GM12878 (cell line): ENCODE measurements around the gene ANXA3. TPM values are rescaled to one million over a fixed set of nuclear protein-coding genes. Genes with fewer than 3 reads are reported as not detected.

Experiments
- ATAC-seq: fragments of 200-7000 bp; cut with Tn5 transposase; 3 replicates; pipeline ENCODE4 v1.9.1; 2020; ENCODE audit warnings: mild to moderate bottlenecking, moderate library complexity
- BruUV-seq: library from RNA; stranded (reverse); fragments of 400-500 nt; replicated peaks from 2 replicates; lab custom pipeline; 2021; lab: Mats Ljungman, UMichigan
- CTCF ChIA-PET: fragments of 300-600 bp; sonication (Branson Sonifier 250); formaldehyde crosslinking; extraction: SDS; loops from one replicate; lab custom pipeline; 2021; ENCODE audit warnings: inconsistent platforms; lab: Yijun Ruan, JAX
- POLR2A ChIA-PET: fragments of 350-600 bp; formaldehyde crosslinking; extraction: SDS; loops from one replicate; lab custom pipeline; 2021; ENCODE audit warnings: inconsistent platforms; lab: Charles Lee
- RAD21 ChIA-PET: fragments of 300-600 bp; sonication (Branson Sonifier 250); formaldehyde crosslinking; loops from one replicate; lab custom pipeline; 2023; ENCODE audit warnings: antibody characterized with exemption; ENCODE audit not compliant: unreplicated experiment; lab: Charles Lee
- SMC1A ChIA-PET: fragments of 300-600 bp; sonication (Branson Sonifier 250); formaldehyde crosslinking; loops from one replicate; lab custom pipeline; 2023; ENCODE audit not compliant: unreplicated experiment, uncharacterized antibody; lab: Charles Lee
- DNase-seq: peaks from one replicate; pipeline ENCODE4 v3.0.0-alpha.2; 2011; ENCODE audit warnings: low read depth, low spot score
- FAIRE-seq: peaks from 3 replicates; lab custom pipeline; 2011; peaks lifted over from hg19 to GRCh38; lab: Jason Lieb, UNC
- H2AFZ ChIP-seq: 2 replicates; pipeline ENCODE4 v1.6.0; 2011; ENCODE audit warnings: low read depth, low read length, control low read depth; ENCODE audit not compliant: control insufficient read depth
- H3K27ac ChIP-seq: 2 replicates; pipeline ENCODE4 v1.5.1; 2011; ENCODE audit warnings: control low read depth; ENCODE audit not compliant: control insufficient read depth, insufficient read depth
- H3K27me3 ChIP-seq, 2 experiments: replicated peaks in 1 of 2; 2 replicates each; pipeline versions ENCODE4 v1.6.0 to v1.6.1; 2011; ENCODE audit warnings: low read length in 1 of 2; ENCODE audit not compliant: control insufficient read depth in 2 of 2, insufficient read depth in 2 of 2
- H3K36me3 ChIP-seq, 2 experiments: 2 replicates each; pipeline ENCODE4 v1.5.1; 2011; ENCODE audit warnings: low read length in 1 of 2; ENCODE audit not compliant: control insufficient read depth in 2 of 2, insufficient read depth in 2 of 2
- H3K4me1 ChIP-seq: 2 replicates; pipeline ENCODE4 v1.6.1; 2011; ENCODE audit warnings: mild to moderate bottlenecking, low read length, moderate library complexity, mixed read lengths; ENCODE audit not compliant: control insufficient read depth, insufficient read depth
- H3K4me2 ChIP-seq: 2 replicates; pipeline ENCODE4 v1.6.0; 2011; ENCODE audit warnings: control low read depth; ENCODE audit not compliant: control insufficient read depth, insufficient read depth
- H3K4me3 ChIP-seq: fragments of 200-600 bp; sonication (generic); 2 replicates; pipeline ENCODE4 v1.5.1; 2016
- H3K79me2 ChIP-seq: 2 replicates; pipeline ENCODE4 v1.6.0; 2011; ENCODE audit warnings: low read length; ENCODE audit not compliant: control insufficient read depth, insufficient read depth
- H3K9ac ChIP-seq: 2 replicates; pipeline ENCODE4 v1.8.0; 2011; ENCODE audit warnings: low read length, control low read depth, mixed read lengths; ENCODE audit not compliant: control insufficient read depth, insufficient read depth
- H3K9me3 ChIP-seq: replicated peaks from 3 replicates; pipeline ENCODE4 v1.5.1; 2011; ENCODE audit warnings: mild to moderate bottlenecking, low read length; ENCODE audit not compliant: control insufficient read depth, insufficient read depth
- H4K20me1 ChIP-seq: 2 replicates; pipeline ENCODE4 v1.6.0; 2011; ENCODE audit not compliant: control insufficient read depth, insufficient read depth
- CBX3 ChIP-seq: fragments of 200-600 bp; sonication (generic); IDR thresholded peaks from 2 replicates; pipeline ENCODE4 v1.6.1; 2016; ENCODE audit warnings: low read depth, borderline replicate concordance
- LARP7 ChIP-seq: fragments of 450-650 bp; IDR thresholded peaks from 2 replicates; pipeline ENCODE4 v1.6.1; 2017; ENCODE audit warnings: mild to moderate bottlenecking
- NFIC ChIP-seq: IDR thresholded peaks from 2 replicates; pipeline ENCODE4 v1.6.1; 2012; ENCODE audit warnings: low read depth, mild to moderate bottlenecking, inconsistent platforms, low read length, moderate library complexity
- SIX5 ChIP-seq: IDR thresholded peaks from 2 replicates; pipeline ENCODE4 v1.6.1; 2011; ENCODE audit warnings: mild to moderate bottlenecking, low read depth, low read length, moderate library complexity; ENCODE audit not compliant: severe bottlenecking
- SPI1 ChIP-seq: IDR thresholded peaks from 2 replicates; pipeline ENCODE4 v1.6.1; 2011; ENCODE audit warnings: low read depth, mild to moderate bottlenecking, low read length, moderate library complexity, borderline replicate concordance; ENCODE audit not compliant: insufficient read depth
- TCF7 ChIP-seq: IDR thresholded peaks from 2 replicates; pipeline ENCODE4 v1.6.1; 2014; ENCODE audit warnings: antibody characterized with exemption, borderline replicate concordance
- ZBED1 ChIP-seq: IDR thresholded peaks from 2 replicates; pipeline ENCODE4 v1.6.1; 2016; ENCODE audit warnings: borderline replicate concordance
- ZNF24 ChIP-seq: fragments of 450-650 bp; IDR thresholded peaks from 2 replicates; pipeline ENCODE4 v1.6.1; 2017; ENCODE audit warnings: antibody characterized with exemption, mild to moderate bottlenecking
- ZSCAN29 ChIP-seq: fragments of 450-650 bp; IDR thresholded peaks from 2 replicates; pipeline ENCODE4 v1.6.1; 2017; ENCODE audit warnings: mild to moderate bottlenecking, moderate library complexity
- WGBS: methylation state at CpG from one replicate; pipeline ENCODE4 v1.1.6; 2016; ENCODE audit warnings: low lambda C conversion rate; ENCODE audit not compliant: insufficient replicate concordance, insufficient coverage; ENCODE audit errors: missing lambda C conversion rate; 5-methylcytosine and 5-hydroxymethylcytosine counted together
- in situ Hi-C: fragments of 300-500 bp; cut with MboI; formaldehyde crosslinking; loops from 9 replicates; pipeline ENCODE4 v1.14.3; 2018; ENCODE audit warnings: mixed read lengths
- intact Hi-C: fragments of 100-400 bp; cut with micrococcal nuclease; formaldehyde crosslinking; loops from one replicate; pipeline ENCODE4 v1.14.2; 2022; ENCODE audit not compliant: unreplicated experiment
- polyA plus RNA-seq, 11 experiments: library from polyadenylated mRNA; depleted of rRNA in 4 of 11; unstranded in 6 of 11; stranded (reverse) in 5 of 11; fragments of >200 nt; fragmentation: Nextera tagmentation in 4 of 11; fragmentation: Illumina TruSeq in 1 of 11; extraction: Ambion mirVana in 4 of 11; extraction: Trizol in 1 of 11; gene quantifications; 1 replicate in 1 of 11; 2 replicates in 10 of 11; pipeline versions ENCODE4 v1.2.1 to v1.2.3, GENCODE V29; 2011 to 2016; ENCODE audit warnings: inconsistent platforms in 2 of 11, missing spikeins in 2 of 11, low read depth in 1 of 11
- total RNA-seq, 4 experiments: library from RNA; depleted of rRNA in 3 of 4; stranded (reverse); fragments of >200 nt in 3 of 4; fragmentation: Illumina TruSeq in 1 of 4; extraction: Trizol in 1 of 4; gene quantifications; 2 replicates each; pipeline versions ENCODE4 v1.2.1 to v1.2.3, GENCODE V29; 2013 to 2021
- TF ChIP-seq, protein P1 (sequence below): fragments of 450-650 bp; IDR thresholded peaks from 2 replicates; pipeline ENCODE4 v1.6.1; 2017; ENCODE audit warnings: mild to moderate bottlenecking, moderate library complexity

Gene ANXA3
- total and polyA plus RNA-seq, 10 of the 15 experiments (the other 5 are each of a cell fraction or from before 2014, with no cell fraction given), result 0.28 to 14.7 (median 0.91) TPM

GRCh38 chr4:78602334-78602733 lies 50.8 kb downstream of the ANXA3 start (continued):
- TF ChIP-seq, protein P1, sequence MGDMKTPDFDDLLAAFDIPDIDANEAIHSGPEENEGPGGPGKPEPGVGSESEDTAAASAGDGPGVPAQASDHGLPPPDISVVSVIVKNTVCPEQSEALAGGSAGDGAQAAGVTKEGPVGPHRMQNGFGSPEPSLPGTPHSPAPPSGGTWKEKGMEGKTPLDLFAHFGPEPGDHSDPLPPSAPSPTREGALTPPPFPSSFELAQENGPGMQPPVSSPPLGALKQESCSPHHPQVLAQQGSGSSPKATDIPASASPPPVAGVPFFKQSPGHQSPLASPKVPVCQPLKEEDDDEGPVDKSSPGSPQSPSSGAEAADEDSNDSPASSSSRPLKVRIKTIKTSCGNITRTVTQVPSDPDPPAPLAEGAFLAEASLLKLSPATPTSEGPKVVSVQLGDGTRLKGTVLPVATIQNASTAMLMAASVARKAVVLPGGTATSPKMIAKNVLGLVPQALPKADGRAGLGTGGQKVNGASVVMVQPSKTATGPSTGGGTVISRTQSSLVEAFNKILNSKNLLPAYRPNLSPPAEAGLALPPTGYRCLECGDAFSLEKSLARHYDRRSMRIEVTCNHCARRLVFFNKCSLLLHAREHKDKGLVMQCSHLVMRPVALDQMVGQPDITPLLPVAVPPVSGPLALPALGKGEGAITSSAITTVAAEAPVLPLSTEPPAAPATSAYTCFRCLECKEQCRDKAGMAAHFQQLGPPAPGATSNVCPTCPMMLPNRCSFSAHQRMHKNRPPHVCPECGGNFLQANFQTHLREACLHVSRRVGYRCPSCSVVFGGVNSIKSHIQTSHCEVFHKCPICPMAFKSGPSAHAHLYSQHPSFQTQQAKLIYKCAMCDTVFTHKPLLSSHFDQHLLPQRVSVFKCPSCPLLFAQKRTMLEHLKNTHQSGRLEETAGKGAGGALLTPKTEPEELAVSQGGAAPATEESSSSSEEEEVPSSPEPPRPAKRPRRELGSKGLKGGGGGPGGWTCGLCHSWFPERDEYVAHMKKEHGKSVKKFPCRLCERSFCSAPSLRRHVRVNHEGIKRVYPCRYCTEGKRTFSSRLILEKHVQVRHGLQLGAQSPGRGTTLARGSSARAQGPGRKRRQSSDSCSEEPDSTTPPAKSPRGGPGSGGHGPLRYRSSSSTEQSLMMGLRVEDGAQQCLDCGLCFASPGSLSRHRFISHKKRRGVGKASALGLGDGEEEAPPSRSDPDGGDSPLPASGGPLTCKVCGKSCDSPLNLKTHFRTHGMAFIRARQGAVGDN, result no peak
- no peak for TF ChIP-seq TCF7
- TF ChIP-seq LARP7, result no peak
- TF ChIP-seq ZSCAN29, result no peak
- TF ChIP-seq CBX3, result no peak

DNA sequence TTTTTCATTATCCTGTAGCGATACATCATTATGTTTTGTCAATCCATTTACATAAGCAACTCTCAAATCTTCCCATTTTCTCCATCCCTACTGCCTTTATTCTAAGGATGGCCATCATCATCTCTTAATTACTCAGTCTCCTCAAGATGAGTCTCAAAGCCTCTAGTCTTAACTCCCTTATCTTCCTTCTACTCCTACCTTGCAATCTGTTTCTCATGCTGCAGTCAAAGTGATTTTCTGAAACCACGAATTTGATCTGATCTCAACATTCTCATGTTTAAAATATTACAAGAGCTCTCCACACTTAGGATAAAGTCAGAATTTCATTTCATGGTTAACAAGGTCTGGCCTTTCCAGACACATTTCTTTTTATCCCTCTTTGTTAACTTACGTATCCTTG lies 51.8 kb downstream of the ANXA3 start:
- DNase-seq, result no peak
- Histone ChIP-seq H3K36me3 (no peaks in the 10 kb centered on the region), H3K4me2 (no peak overlapping the region), H3K27me3 (no peaks in the 10 kb centered on the region), H2AFZ (no peak overlapping the region), H3K4me1 (no peaks in the 10 kb centered on the region), H3K27ac (no peak overlapping the region), H4K20me1 (no peaks in the 10 kb centered on the region; the same call in 1 of the 2 replicates), H3K9me3 (no peaks in the 10 kb centered on the region; the same call in 2 of the 3 replicates), H3K4me3 (no peak overlapping the region), H3K79me2 (no peaks in the 10 kb centered on the region), H3K9ac (no peak overlapping the region)
- WGBS, result 87% methylated on average over 3 of the region's 3 CpGs
- POLR2A ChIA-PET, result no interaction called here
- CTCF ChIA-PET, result interaction anchor here (0.7 to 4.5 kb wide), 5 partner anchors 10 to 23 kb away, joined by 3 to 26 read pairs (median 3); no protein-coding TSS in a partner anchor
- intact Hi-C loops (no loop called here), in situ Hi-C loops (no loop called here)
- SMC1A ChIA-PET, result interaction anchor here (1.1 to 16.9 kb wide), 6 partner anchors 9 to 260 kb away, joined by 3 to 379 read pairs (median 22); no protein-coding TSS in a partner anchor
- RAD21 ChIA-PET, result interaction anchor here (1.0 to 4.9 kb wide), 4 partner anchors 7 to 260 kb away, joined by 3 to 35 read pairs (median 6); no protein-coding TSS in a partner anchor
- ATAC-seq, result no peak
- TF ChIP-seq ZNF24, result no peak
- TF ChIP-seq NFIC, result no peak
- TF ChIP-seq SPI1, result no peak
- TF ChIP-seq SIX5, result no peak
- TF ChIP-seq ZBED1, result no peak
- no peak for FAIRE-seq
- no TSS peak for BruUV-seq
